Measurements from ENCODE around the gene FGF14. TPM values are rescaled to one million over a fixed set of nuclear protein-coding genes. Genes with fewer than 3 reads are reported as not detected.
A peak's percentile ranks its signal among the peaks of the same experiment; 100 is the strongest.
"Not testable (repeated sequence)": the region's sequence is repeated elsewhere in the genome, so short reads cannot be mapped to it uniquely, and the experiment has no call there.

FGF14 gene
- total RNA-seq, 1 experiment from 2014 or later = not detected

DNA sequence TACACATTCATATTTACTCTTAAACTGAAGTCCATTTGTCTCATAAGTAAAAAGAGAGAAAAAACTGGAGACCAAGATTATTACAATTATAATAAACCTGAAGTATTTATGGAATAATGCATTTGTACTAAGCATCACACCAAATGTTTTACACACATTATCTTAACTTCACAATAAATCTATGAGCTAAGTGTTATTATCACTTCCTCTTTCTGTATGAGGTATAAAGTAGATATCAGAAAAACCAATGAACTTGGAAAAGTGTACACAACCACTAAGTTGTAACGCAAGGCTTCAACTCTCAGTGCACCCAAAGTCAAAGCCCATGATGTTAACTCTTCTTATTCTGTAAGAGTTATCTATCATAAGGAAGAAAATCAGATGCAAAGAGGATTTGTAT is 274.7 kb downstream of the FGF14 start:
- Histone ChIP-seq H2AFZ (ENCODE audit: low read length) (no peak overlapping the region), H3K79me2 (ENCODE audit: low read length) (no peaks in the 10 kb centered on the region), H3K36me3 (ENCODE audit: insufficient read depth, low read length) (no peaks in the 10 kb centered on the region), H3K27ac (ENCODE audit: low read length) (no peak overlapping the region), H3K9me2 (replicated peaks; ENCODE audit: insufficient read depth, low read length) (no peaks in the 10 kb centered on the region), H3K4me1 (ENCODE audit: low read length) (no peaks in the 10 kb centered on the region), H3K4me3 (ENCODE audit: low read length) (no peak overlapping the region), H3K27me3 (ENCODE audit: low read length) (no peaks in the 10 kb centered on the region), H4K20me1 (ENCODE audit: insufficient read depth, low read depth, low read length) (no peaks in the 10 kb centered on the region), H3K4me2 (ENCODE audit: low read depth, low read length, poor library complexity, severe bottlenecking) (no peak overlapping the region), H3K9ac (ENCODE audit: low read length) (no peak overlapping the region), H3K9me3 (ENCODE audit: low read length) (no peaks in the 10 kb centered on the region)
- DNase-seq = no peak

DNA sequence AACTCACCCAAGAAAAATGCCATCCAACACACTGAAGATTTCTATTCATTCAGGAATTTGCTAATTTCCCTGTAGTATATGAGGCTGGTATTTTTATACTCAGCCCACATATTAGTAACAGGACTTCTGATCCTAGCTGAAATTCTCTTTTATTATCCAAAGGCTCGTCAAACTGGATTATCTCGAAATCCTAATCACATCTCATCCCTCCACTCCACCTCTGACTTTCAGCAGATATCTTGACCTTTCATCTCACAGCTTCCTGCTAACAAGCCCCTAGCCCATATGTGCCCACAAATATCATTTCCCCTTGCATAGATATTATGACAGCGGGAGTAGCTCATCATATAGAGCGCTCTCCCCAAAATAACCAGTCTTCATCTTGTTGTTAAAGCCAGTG is 279.7 kb downstream of the FGF14 start:
- Histone ChIP-seq H3K4me3 (ENCODE audit: low read length) (no peak overlapping the region), H3K4me1 (ENCODE audit: low read length) (no peaks in the 10 kb centered on the region), H3K27me3 (ENCODE audit: low read length) (no peaks in the 10 kb centered on the region), H3K79me2 (ENCODE audit: low read length) (no peaks in the 10 kb centered on the region), H2AFZ (ENCODE audit: low read length) (no peak overlapping the region), H3K27ac (ENCODE audit: low read length) (no peak overlapping the region), H3K9me2 (replicated peaks; ENCODE audit: insufficient read depth, low read length) (no peaks in the 10 kb centered on the region), H3K9me3 (ENCODE audit: low read length) (no peaks in the 10 kb centered on the region), H3K4me2 (ENCODE audit: low read depth, low read length, poor library complexity, severe bottlenecking) (no peak overlapping the region), H4K20me1 (ENCODE audit: insufficient read depth, low read depth, low read length) (no peaks in the 10 kb centered on the region), H3K36me3 (ENCODE audit: insufficient read depth, low read length) (no peaks in the 10 kb centered on the region), H3K9ac (ENCODE audit: low read length) (no peak overlapping the region)
- no peak for DNase-seq

- H4K20me1 ChIP-seq (ENCODE audit: insufficient read depth, low read depth, low read length) = no peaks in the 10 kb centered on the region
- H3K9me2 ChIP-seq (replicated peaks; ENCODE audit: insufficient read depth, low read length) = no peaks in the 10 kb centered on the region
- H3K9ac ChIP-seq (ENCODE audit: low read length) = no peak overlapping the region
- no peak overlapping the region for H3K4me3 ChIP-seq (ENCODE audit: low read length)
- no peaks in the 10 kb centered on the region for H3K9me3 ChIP-seq (ENCODE audit: low read length)
- H3K27ac ChIP-seq (ENCODE audit: low read length) = no peak overlapping the region
- DNase-seq = no peak
- no peaks in the 10 kb centered on the region for H3K79me2 ChIP-seq (ENCODE audit: low read length)
- H2AFZ ChIP-seq (ENCODE audit: low read length) = no peak overlapping the region
- no peaks in the 10 kb centered on the region for H3K27me3 ChIP-seq (ENCODE audit: low read length)
- H3K36me3 ChIP-seq (ENCODE audit: insufficient read depth, low read length) = no peaks in the 10 kb centered on the region
- no peaks in the 10 kb centered on the region for H3K4me1 ChIP-seq (ENCODE audit: low read length)
- H3K4me2 ChIP-seq (ENCODE audit: low read depth, low read length, poor library complexity, severe bottlenecking) = no peak overlapping the region
Observed at GRCh38 chr13:102117175-102117831, 284.5 kb downstream of the FGF14 start.

DNA sequence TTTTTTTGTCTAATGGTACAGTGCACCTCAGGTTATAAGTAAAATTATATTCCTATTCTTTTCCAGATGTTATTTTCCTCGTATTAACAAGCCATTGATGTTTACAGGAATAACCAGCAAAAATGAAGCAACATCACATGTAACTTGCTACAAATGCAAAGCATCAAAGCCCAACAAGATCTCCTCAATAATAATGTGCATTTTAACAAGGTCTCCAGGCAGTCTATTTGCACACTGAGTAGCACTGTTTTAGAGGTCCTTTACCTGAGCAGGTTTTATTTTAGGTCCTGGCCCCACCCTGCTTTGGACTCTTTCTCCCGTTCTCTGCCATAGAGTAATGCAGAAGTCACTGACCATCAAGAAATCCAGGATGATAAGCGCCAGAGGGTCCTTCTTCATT is 298.4 kb downstream of the FGF14 start:
- Histone ChIP-seq H3K79me2 (ENCODE audit: low read length) (no peaks in the 10 kb centered on the region), H3K36me3 (ENCODE audit: insufficient read depth, low read length) (no peaks in the 10 kb centered on the region), H3K27ac (ENCODE audit: low read length) (no peak overlapping the region), H3K4me1 (ENCODE audit: low read length) (no peaks in the 10 kb centered on the region), H2AFZ (ENCODE audit: low read length) (no peak overlapping the region), H3K9ac (ENCODE audit: low read length) (no peak overlapping the region), H3K9me3 (ENCODE audit: low read length) (no peaks in the 10 kb centered on the region), H3K27me3 (ENCODE audit: low read length) (no peaks in the 10 kb centered on the region), H4K20me1 (ENCODE audit: insufficient read depth, low read depth, low read length) (no peaks in the 10 kb centered on the region), H3K4me3 (ENCODE audit: low read length) (no peak overlapping the region), H3K9me2 (replicated peaks; ENCODE audit: insufficient read depth, low read length) (no peaks in the 10 kb centered on the region), H3K4me2 (ENCODE audit: low read depth, low read length, poor library complexity, severe bottlenecking) (no peak overlapping the region)
- no peak for DNase-seq

DNA sequence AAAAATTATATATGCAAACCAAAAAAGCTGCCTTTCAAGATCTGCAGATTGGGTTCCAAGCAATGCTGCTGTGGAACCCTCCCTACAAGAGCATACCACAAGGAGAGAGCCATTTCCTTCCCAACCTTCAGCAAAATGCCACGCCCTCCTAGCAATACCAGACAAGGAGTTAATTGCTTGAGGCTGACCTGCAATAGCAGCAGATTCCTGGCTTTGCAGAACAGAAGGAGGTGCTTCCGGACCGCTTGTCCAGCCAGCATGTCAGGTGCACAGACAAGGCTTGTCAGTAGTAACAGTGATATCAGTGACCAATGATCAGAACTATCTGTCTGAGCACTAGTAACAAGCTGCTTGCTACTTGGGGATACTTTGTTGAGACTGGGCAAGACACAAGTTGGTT is 301.6 kb downstream of the FGF14 start:
- no peak for DNase-seq

DNA sequence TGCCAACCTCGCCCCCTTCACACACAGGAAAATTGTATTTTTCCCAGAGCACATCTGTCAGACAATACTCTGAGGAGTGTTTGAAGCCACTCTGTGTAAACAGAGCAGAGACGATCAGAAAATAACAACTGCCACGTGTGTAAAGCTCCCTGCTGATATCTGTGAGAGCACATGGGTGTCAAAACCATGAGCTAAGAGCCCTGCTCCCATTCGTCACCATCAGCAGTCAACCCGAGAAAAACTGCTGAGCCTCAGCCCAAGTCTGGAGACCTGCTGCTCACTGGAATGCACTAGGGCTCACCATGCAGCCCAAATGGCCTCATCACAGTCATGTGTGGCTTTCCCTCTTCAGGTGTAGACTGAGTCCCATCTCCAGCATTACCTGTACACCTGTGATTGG is 304.1 kb downstream of the FGF14 start:
- Histone ChIP-seq H3K27me3 (ENCODE audit: low read length) (no peaks in the 10 kb centered on the region), H3K4me1 (ENCODE audit: low read length) (no peaks in the 10 kb centered on the region), H3K9ac (ENCODE audit: low read length) (no peak overlapping the region), H3K4me3 (ENCODE audit: low read length) (no peak overlapping the region), H3K9me2 (replicated peaks; ENCODE audit: insufficient read depth, low read length) (no peaks in the 10 kb centered on the region), H3K27ac (ENCODE audit: low read length) (no peak overlapping the region), H3K4me2 (ENCODE audit: low read depth, low read length, poor library complexity, severe bottlenecking) (no peak overlapping the region), H3K79me2 (ENCODE audit: low read length) (no peaks in the 10 kb centered on the region), H2AFZ (ENCODE audit: low read length) (no peak overlapping the region), H4K20me1 (ENCODE audit: insufficient read depth, low read depth, low read length) (no peaks in the 10 kb centered on the region), H3K36me3 (ENCODE audit: insufficient read depth, low read length) (no peaks in the 10 kb centered on the region), H3K9me3 (ENCODE audit: low read length) (no peaks in the 10 kb centered on the region)
- no peak for DNase-seq

More for the DNA sequence above, 301.6 kb downstream of the FGF14 start:
- no peaks in the 10 kb centered on the region for H3K27me3 ChIP-seq (ENCODE audit: low read length)
- H3K79me2 ChIP-seq (ENCODE audit: low read length) = no peaks in the 10 kb centered on the region
- H2AFZ ChIP-seq (ENCODE audit: low read length) = no peak overlapping the region
- H4K20me1 ChIP-seq (ENCODE audit: insufficient read depth, low read depth, low read length) = no peaks in the 10 kb centered on the region
- no peaks in the 10 kb centered on the region for H3K9me2 ChIP-seq (replicated peaks; ENCODE audit: insufficient read depth, low read length)
- no peak overlapping the region for H3K4me3 ChIP-seq (ENCODE audit: low read length)
- H3K4me1 ChIP-seq (ENCODE audit: low read length) = no peaks in the 10 kb centered on the region
- no peak overlapping the region for H3K9ac ChIP-seq (ENCODE audit: low read length)
- no peak overlapping the region for H3K4me2 ChIP-seq (ENCODE audit: low read depth, low read length, poor library complexity, severe bottlenecking)
- no peaks in the 10 kb centered on the region for H3K9me3 ChIP-seq (ENCODE audit: low read length)
- H3K36me3 ChIP-seq (ENCODE audit: insufficient read depth, low read length) = no peaks in the 10 kb centered on the region
- H3K27ac ChIP-seq (ENCODE audit: low read length) = no peak overlapping the region

- H3K27ac ChIP-seq (ENCODE audit: low read length); H3K9me3 ChIP-seq (ENCODE audit: low read length); H3K36me3 ChIP-seq (ENCODE audit: insufficient read depth, low read length); DNase-seq; H3K4me1 ChIP-seq (ENCODE audit: low read length); H3K79me2 ChIP-seq (ENCODE audit: low read length); H3K9ac ChIP-seq (ENCODE audit: low read length); H4K20me1 ChIP-seq (ENCODE audit: insufficient read depth, low read depth, low read length); H3K4me2 ChIP-seq (ENCODE audit: low read depth, low read length, poor library complexity, severe bottlenecking); H2AFZ ChIP-seq (ENCODE audit: low read length); H3K9me2 ChIP-seq (replicated peaks; ENCODE audit: insufficient read depth, low read length); H3K4me3 ChIP-seq (ENCODE audit: low read length); H3K27me3 ChIP-seq (ENCODE audit: low read length): not testable (repeated sequence)
Observed at GRCh38 chr13:102093288-102093687, 308.6 kb downstream of the FGF14 start.

GRCh38 chr13:102091231-102091630 is 310.6 kb downstream of the FGF14 start:
- Histone ChIP-seq H3K9me2 (replicated peaks; ENCODE audit: insufficient read depth, low read length) (no peaks in the 10 kb centered on the region), H3K4me3 (ENCODE audit: low read length) (no peak overlapping the region), H2AFZ (ENCODE audit: low read length) (no peak overlapping the region), H3K4me1 (ENCODE audit: low read length) (no peaks in the 10 kb centered on the region), H3K79me2 (ENCODE audit: low read length) (no peaks in the 10 kb centered on the region), H3K4me2 (ENCODE audit: low read depth, low read length, poor library complexity, severe bottlenecking) (no peak overlapping the region), H3K27me3 (ENCODE audit: low read length) (no peaks in the 10 kb centered on the region), H3K9me3 (ENCODE audit: low read length) (no peaks in the 10 kb centered on the region), H3K36me3 (ENCODE audit: insufficient read depth, low read length) (no peaks in the 10 kb centered on the region), H3K9ac (ENCODE audit: low read length) (no peak overlapping the region), H3K27ac (ENCODE audit: low read length) (no peak overlapping the region), H4K20me1 (ENCODE audit: insufficient read depth, low read depth, low read length) (no peaks in the 10 kb centered on the region)
- peak; percentile 54 for DNase-seq

GRCh38 chr13:102090532-102090931 is 311.3 kb downstream of the FGF14 start:
- H4K20me1 ChIP-seq (ENCODE audit: insufficient read depth, low read depth, low read length) = no peaks in the 10 kb centered on the region
- H2AFZ ChIP-seq (ENCODE audit: low read length) = no peak overlapping the region
- DNase-seq = no peak
- no peak overlapping the region for H3K4me3 ChIP-seq (ENCODE audit: low read length)
- no peak overlapping the region for H3K9ac ChIP-seq (ENCODE audit: low read length)
- no peak overlapping the region for H3K4me2 ChIP-seq (ENCODE audit: low read depth, low read length, poor library complexity, severe bottlenecking)
- H3K4me1 ChIP-seq (ENCODE audit: low read length) = no peaks in the 10 kb centered on the region
- no peaks in the 10 kb centered on the region for H3K36me3 ChIP-seq (ENCODE audit: insufficient read depth, low read length)
- no peaks in the 10 kb centered on the region for H3K9me3 ChIP-seq (ENCODE audit: low read length)
- H3K9me2 ChIP-seq (replicated peaks; ENCODE audit: insufficient read depth, low read length) = no peaks in the 10 kb centered on the region
- H3K27ac ChIP-seq (ENCODE audit: low read length) = no peak overlapping the region
- no peaks in the 10 kb centered on the region for H3K79me2 ChIP-seq (ENCODE audit: low read length)
- H3K27me3 ChIP-seq (ENCODE audit: low read length) = no peaks in the 10 kb centered on the region
